Measurements from ENCODE around the gene MTREX.

- TF ChIP-seq CTCF (IDR thresholded peaks at IDR 0.05) (no peak), EP300 (IDR thresholded peaks at IDR 0.05) (no peak)
These were observed 102.0 kb downstream of the MTREX start for GRCh38 chr5:55409775-55410174.
